ENCODE results near the gene TGFB1I1.
"Not testable (repeated sequence)": the region's sequence is repeated elsewhere in the genome, so short reads cannot be mapped to it uniquely, and the experiment has no call there.

TGFB1I1 gene

GRCh38 chr16:31501226-31501965 lies 29.4 kb downstream of the TGFB1I1 start:
- ChIA-PET CTCF (no interaction called here), POLR2A (ENCODE audit: low non-redundant PET) (no interaction called here)
- DNase-seq (ENCODE audit: low spot score) = no peak
- no peak for TF ChIP-seq CTCF (conservative IDR thresholded peaks at IDR 0.05; ENCODE audit: low read depth)
- H3K27ac ChIP-seq = no peak overlapping the region

- no peak for TF ChIP-seq CTCF (conservative IDR thresholded peaks at IDR 0.05; ENCODE audit: low read depth)
- CTCF ChIA-PET = no interaction called here
- H3K27ac ChIP-seq = no peak overlapping the region
- DNase-seq (ENCODE audit: low spot score) = no peak
- POLR2A ChIA-PET (ENCODE audit: low non-redundant PET) = no interaction called here
These were observed 30.0 kb downstream of the TGFB1I1 start for GRCh38 chr16:31501966-31502348.

- ChIA-PET POLR2A (ENCODE audit: low non-redundant PET) (no interaction called here), CTCF (no interaction called here)
- no peak for DNase-seq (ENCODE audit: low spot score)
- no peak for TF ChIP-seq CTCF (conservative IDR thresholded peaks at IDR 0.05; ENCODE audit: low read depth)
- no peak overlapping the region for H3K27ac ChIP-seq
These were observed 31.0 kb downstream of the TGFB1I1 start for GRCh38 chr16:31502981-31503380.

- H3K27ac ChIP-seq; DNase-seq (ENCODE audit: low spot score); CTCF ChIA-PET; POLR2A ChIA-PET (ENCODE audit: low non-redundant PET): not testable (repeated sequence)
These were observed 31.6 kb downstream of the TGFB1I1 start for GRCh38 chr16:31503555-31503954.

- CTCF ChIA-PET = interaction anchor here (0.7 kb wide), 1 partner anchor 16 kb away, joined by 3 read pairs; no protein-coding TSS in a partner anchor
- H3K27ac ChIP-seq = no peak overlapping the region
- POLR2A ChIA-PET (ENCODE audit: low non-redundant PET) = no interaction called here
- DNase-seq (ENCODE audit: low spot score) = no peak
- no peak for TF ChIP-seq CTCF (conservative IDR thresholded peaks at IDR 0.05; ENCODE audit: low read depth)
These were observed 32.2 kb downstream of the TGFB1I1 start for GRCh38 chr16:31504159-31504558.

- no peak overlapping the region for H3K27ac ChIP-seq
- CTCF ChIA-PET = no interaction called here
- no peak for TF ChIP-seq CTCF (conservative IDR thresholded peaks at IDR 0.05; ENCODE audit: low read depth)
- no peak for DNase-seq (ENCODE audit: low spot score)
- POLR2A ChIA-PET (ENCODE audit: low non-redundant PET) = no interaction called here
These were observed 33.5 kb downstream of the TGFB1I1 start for GRCh38 chr16:31505483-31505882.

GRCh38 chr16:31507617-31507928 lies 35.6 kb downstream of the TGFB1I1 start:
- peak; percentile 18 for DNase-seq (ENCODE audit: low spot score)
- H3K27ac ChIP-seq = peak overlapping the region; percentile 80
- ChIA-PET POLR2A (ENCODE audit: low non-redundant PET) (interaction anchor here (0.5 to 1.1 kb wide), 3 partner anchors 16 to 205 kb away, joined by 3 to 4 read pairs (median 4); a partner anchor contains a TSS), CTCF (interaction anchor here (0.5 kb wide), 1 partner anchor 357 kb away, joined by 3 read pairs; no protein-coding TSS in a partner anchor)
- no peak for TF ChIP-seq CTCF (conservative IDR thresholded peaks at IDR 0.05; ENCODE audit: low read depth)
